T-helper 2 cell treated with Interferon-gamma antibody and Interleukin-4, amounts not matched to agents 5 μg/mL and 100 μg/mL, for 36 hours (primary cell): ENCODE data around the gene FMN1.
A peak's percentile ranks its signal among the peaks of the same experiment; 100 is the strongest.

Experiments
- DNase-seq: peaks from one replicate; pipeline ENCODE4 v3.0.0; 2021; ENCODE audit warnings: low spot score
- H3K27ac Mint-ChIP-seq: one replicate; pipeline ENCODE4 v1.8.0; 2021; ENCODE audit warnings: mild to moderate bottlenecking, mixed read lengths
- H3K27me3 Mint-ChIP-seq: one replicate; pipeline ENCODE4 v1.8.0; 2021; ENCODE audit warnings: low read depth, mixed read lengths
- H3K36me3 Mint-ChIP-seq: one replicate; pipeline ENCODE4 v1.8.0; 2021; ENCODE audit warnings: low read depth, mixed read lengths
- H3K4me1 Mint-ChIP-seq: one replicate; pipeline ENCODE4 v1.8.0; 2021; ENCODE audit warnings: low read depth, mixed read lengths
- H3K4me3 Mint-ChIP-seq: one replicate; pipeline ENCODE4 v1.8.0; 2022; ENCODE audit warnings: mild to moderate bottlenecking, moderate library complexity, mixed read lengths
- H3K9me3 Mint-ChIP-seq: one replicate; pipeline ENCODE4 v1.8.0; 2021; ENCODE audit warnings: mixed read lengths

FMN1 gene

GRCh38 chr15:33094336-33094735, 100.2 kb downstream of the FMN1 start:
- Mint-ChIP-seq H3K4me3 (no peak overlapping the region), H3K27me3 (peaks cover 28% of the 10 kb centered on the region), H3K9me3 (no peaks in the 10 kb centered on the region), H3K36me3 (no peaks in the 10 kb centered on the region), H3K4me1 (peaks cover 2% of the 10 kb centered on the region), H3K27ac (no peak overlapping the region)
- DNase-seq: no peak

- no peak overlapping the region for H3K27ac Mint-ChIP-seq
- H3K36me3 Mint-ChIP-seq: no peaks in the 10 kb centered on the region
- no peak for DNase-seq
- peaks cover 2% of the 10 kb centered on the region for H3K4me1 Mint-ChIP-seq
- no peak overlapping the region for H3K4me3 Mint-ChIP-seq
- H3K27me3 Mint-ChIP-seq: peaks cover 32% of the 10 kb centered on the region
- no peaks in the 10 kb centered on the region for H3K9me3 Mint-ChIP-seq
These were observed 101.3 kb downstream of the FMN1 start for GRCh38 chr15:33093222-33093621.

- H3K27ac Mint-ChIP-seq: no peak overlapping the region
- no peaks in the 10 kb centered on the region for H3K9me3 Mint-ChIP-seq
- H3K4me1 Mint-ChIP-seq: peaks cover 2% of the 10 kb centered on the region
- peaks cover 28% of the 10 kb centered on the region for H3K27me3 Mint-ChIP-seq
- H3K36me3 Mint-ChIP-seq: no peaks in the 10 kb centered on the region
- no peak for DNase-seq
- no peak overlapping the region for H3K4me3 Mint-ChIP-seq
These were observed 102.4 kb downstream of the FMN1 start for GRCh38 chr15:33091983-33092693.

GRCh38 chr15:33089878-33090757, 104.4 kb downstream of the FMN1 start:
- no peak overlapping the region for H3K27ac Mint-ChIP-seq
- no peaks in the 10 kb centered on the region for H3K9me3 Mint-ChIP-seq
- no peak overlapping the region for H3K4me3 Mint-ChIP-seq
- no peaks in the 10 kb centered on the region for H3K36me3 Mint-ChIP-seq
- DNase-seq: no peak
- H3K27me3 Mint-ChIP-seq: peaks cover 22% of the 10 kb centered on the region
- peaks cover 2% of the 10 kb centered on the region for H3K4me1 Mint-ChIP-seq

GRCh38 chr15:33089165-33089877, 105.2 kb downstream of the FMN1 start:
- DNase-seq: no peak
- peaks cover 2% of the 10 kb centered on the region for H3K4me1 Mint-ChIP-seq
- peaks cover 20% of the 10 kb centered on the region for H3K27me3 Mint-ChIP-seq
- no peak overlapping the region for H3K27ac Mint-ChIP-seq
- no peaks in the 10 kb centered on the region for H3K9me3 Mint-ChIP-seq
- H3K36me3 Mint-ChIP-seq: no peaks in the 10 kb centered on the region
- H3K4me3 Mint-ChIP-seq: no peak overlapping the region

- H3K9me3 Mint-ChIP-seq: no peaks in the 10 kb centered on the region
- no peak for DNase-seq
- peak overlapping the region; percentile 34 for H3K27ac Mint-ChIP-seq
- no peaks in the 10 kb centered on the region for H3K4me1 Mint-ChIP-seq
- no peak overlapping the region for H3K4me3 Mint-ChIP-seq
- H3K36me3 Mint-ChIP-seq: no peaks in the 10 kb centered on the region
- peaks cover 12% of the 10 kb centered on the region for H3K27me3 Mint-ChIP-seq
These were observed 107.9 kb downstream of the FMN1 start for GRCh38 chr15:33086500-33087121.

- Mint-ChIP-seq H3K9me3 (no peaks in the 10 kb centered on the region), H3K27ac (no peak overlapping the region), H3K4me1 (no peaks in the 10 kb centered on the region), H3K36me3 (no peaks in the 10 kb centered on the region), H3K4me3 (no peak overlapping the region), H3K27me3 (peaks cover 10% of the 10 kb centered on the region)
- DNase-seq: no peak
These were observed 109.9 kb downstream of the FMN1 start for GRCh38 chr15:33084661-33085060.

GRCh38 chr15:33083232-33084081, 111.1 kb downstream of the FMN1 start:
- H3K36me3 Mint-ChIP-seq: no peaks in the 10 kb centered on the region
- no peaks in the 10 kb centered on the region for H3K9me3 Mint-ChIP-seq
- no peaks in the 10 kb centered on the region for H3K4me1 Mint-ChIP-seq
- H3K4me3 Mint-ChIP-seq: no peak overlapping the region
- H3K27ac Mint-ChIP-seq: no peak overlapping the region
- no peak for DNase-seq
- peaks cover 7% of the 10 kb centered on the region for H3K27me3 Mint-ChIP-seq

GRCh38 chr15:33080006-33080405, 114.5 kb downstream of the FMN1 start:
- Mint-ChIP-seq H3K4me1 (no peaks in the 10 kb centered on the region), H3K9me3 (no peaks in the 10 kb centered on the region), H3K36me3 (no peaks in the 10 kb centered on the region), H3K4me3 (no peak overlapping the region), H3K27me3 (peaks cover 12% of the 10 kb centered on the region), H3K27ac (no peak overlapping the region)
- DNase-seq: no peak

- Mint-ChIP-seq H3K36me3 (no peaks in the 10 kb centered on the region), H3K27me3 (peaks cover 12% of the 10 kb centered on the region), H3K4me3 (no peak overlapping the region), H3K4me1 (no peaks in the 10 kb centered on the region), H3K9me3 (no peaks in the 10 kb centered on the region), H3K27ac (no peak overlapping the region)
- no peak for DNase-seq
These were observed 115.9 kb downstream of the FMN1 start for GRCh38 chr15:33078607-33079006.

GRCh38 chr15:33076937-33077336, 117.6 kb downstream of the FMN1 start:
- no peak for DNase-seq
- no peak overlapping the region for H3K4me3 Mint-ChIP-seq
- H3K9me3 Mint-ChIP-seq: no peaks in the 10 kb centered on the region
- peaks cover 12% of the 10 kb centered on the region for H3K27me3 Mint-ChIP-seq
- H3K36me3 Mint-ChIP-seq: no peaks in the 10 kb centered on the region
- H3K27ac Mint-ChIP-seq: no peak overlapping the region
- H3K4me1 Mint-ChIP-seq: no peaks in the 10 kb centered on the region

- H3K27ac Mint-ChIP-seq: no peak overlapping the region
- peaks cover 11% of the 10 kb centered on the region for H3K27me3 Mint-ChIP-seq
- no peaks in the 10 kb centered on the region for H3K36me3 Mint-ChIP-seq
- no peaks in the 10 kb centered on the region for H3K4me1 Mint-ChIP-seq
- no peaks in the 10 kb centered on the region for H3K9me3 Mint-ChIP-seq
- DNase-seq: no peak
- H3K4me3 Mint-ChIP-seq: no peak overlapping the region
These were observed 119.6 kb downstream of the FMN1 start for GRCh38 chr15:33074942-33075341.

- Mint-ChIP-seq H3K36me3 (no peaks in the 10 kb centered on the region), H3K27ac (no peak overlapping the region), H3K27me3 (peaks cover 9% of the 10 kb centered on the region), H3K9me3 (no peaks in the 10 kb centered on the region), H3K4me3 (no peak overlapping the region), H3K4me1 (no peaks in the 10 kb centered on the region)
- DNase-seq: no peak
These were observed 120.3 kb downstream of the FMN1 start for GRCh38 chr15:33074212-33074611.
